GM12892 (cell line): ENCODE results near the gene DOLPP1.

ENCODE experiments used
- POLR2A ChIP-seq: IDR thresholded peaks from 2 replicates; pipeline ENCODE4 v1.6.1; 2011; ENCODE audit warnings: low read depth, low read length, control low read depth
- POLR2AphosphoS5 ChIP-seq: IDR thresholded peaks from 2 replicates; pipeline ENCODE4 v1.6.1; 2011; ENCODE audit warnings: low read depth, low read length, control low read depth
- TAF1 ChIP-seq: IDR thresholded peaks from 2 replicates; pipeline ENCODE4 v1.6.1; 2011; ENCODE audit warnings: low read depth, mild to moderate bottlenecking, control low read depth, low read length, borderline replicate concordance

DNA sequence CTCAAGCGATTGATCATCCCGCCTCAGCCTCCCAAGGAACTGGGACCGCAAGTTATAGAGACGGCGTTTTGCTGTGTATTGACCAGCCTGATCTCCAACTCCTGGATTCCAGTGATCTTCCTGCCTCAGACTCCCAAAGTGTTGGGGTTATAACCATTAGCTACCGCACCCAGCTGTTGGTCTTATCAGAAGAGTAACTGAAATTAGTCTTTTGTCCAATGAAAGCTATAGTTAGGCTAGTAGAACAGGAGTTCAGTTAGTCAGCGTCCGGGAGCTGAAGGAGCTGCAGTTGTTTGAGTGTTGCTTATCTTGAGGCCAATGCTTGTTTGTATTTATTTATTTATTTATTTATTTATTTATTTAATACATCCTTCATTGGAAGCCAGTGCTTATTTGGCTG is 47.7 kb upstream of the DOLPP1 start:
- no peak for TF ChIP-seq POLR2A
- no peak for TF ChIP-seq POLR2AphosphoS5
- no peak for TF ChIP-seq TAF1
